NCI-H1930 (cell line): Measurements from ENCODE around the gene DMTF1.
"Not testable (repeated sequence)": the region's sequence is repeated elsewhere in the genome, so short reads cannot be mapped to it uniquely, and the experiment has no call there.

Experiments
- DNase-seq, 2 experiments: peaks; one replicate each; lab custom pipeline; 2025; lab: John Stamatoyannopoulos, UW

The DMTF1 gene

GRCh38 chr7:87152112-87152896 is at the start of gene DMTF1:
Gene DMTF1, plus strand, starts transcription at chr7:87152453. Its CDS starts 12,489 bp downstream, at chr7:87164942.
- peak; percentile 94 to 97 for DNase-seq

DNA sequence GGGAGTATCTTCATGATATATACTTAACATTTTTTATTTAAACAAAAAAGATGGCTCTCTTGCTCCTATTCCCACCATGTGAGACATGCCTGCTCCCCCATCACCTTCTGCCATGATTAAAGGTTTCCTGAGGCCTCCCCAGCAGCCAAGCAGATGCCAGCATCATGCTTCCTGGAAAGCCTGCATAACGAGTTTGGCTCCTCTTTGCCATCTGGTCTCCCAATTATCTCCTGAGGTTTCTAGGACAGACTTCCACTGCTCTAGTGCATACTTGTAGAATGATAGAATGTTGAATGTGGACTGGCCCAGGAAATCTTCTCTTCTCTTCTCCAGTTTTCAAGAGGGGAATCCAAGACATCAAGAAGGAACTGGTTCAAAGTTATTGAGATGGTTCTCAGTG is 46.9 kb upstream of the DMTF1 start:
- DNase-seq, result no peak

GRCh38 chr7:87106974-87107612 is 45.2 kb upstream of the DMTF1 start:
- no peak for DNase-seq

- DNase-seq, result no peak
These were observed 44.1 kb upstream of the DMTF1 start for GRCh38 chr7:87107949-87108776.

DNA sequence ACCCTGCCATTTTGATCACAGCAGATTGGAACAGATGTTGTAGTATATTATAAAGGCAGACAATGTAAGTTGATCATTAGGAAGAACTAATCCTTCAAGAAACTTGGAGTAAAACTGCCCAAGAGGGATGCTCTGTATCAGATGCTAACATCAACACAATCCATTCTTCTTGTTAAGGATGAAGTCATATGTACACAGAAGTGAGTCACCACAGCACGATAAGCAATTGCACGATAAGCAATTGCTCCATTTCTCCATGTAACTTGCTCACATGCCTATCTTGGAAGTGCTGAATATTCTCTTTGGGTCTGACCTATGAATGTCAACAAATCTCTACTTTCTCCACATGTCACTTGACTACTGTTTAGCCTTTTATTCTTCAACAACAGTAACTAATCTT is 41.5 kb upstream of the DMTF1 start:
- DNase-seq, result no peak

GRCh38 chr7:87111877-87112276 is 40.4 kb upstream of the DMTF1 start:
- DNase-seq, result no peak

DNA sequence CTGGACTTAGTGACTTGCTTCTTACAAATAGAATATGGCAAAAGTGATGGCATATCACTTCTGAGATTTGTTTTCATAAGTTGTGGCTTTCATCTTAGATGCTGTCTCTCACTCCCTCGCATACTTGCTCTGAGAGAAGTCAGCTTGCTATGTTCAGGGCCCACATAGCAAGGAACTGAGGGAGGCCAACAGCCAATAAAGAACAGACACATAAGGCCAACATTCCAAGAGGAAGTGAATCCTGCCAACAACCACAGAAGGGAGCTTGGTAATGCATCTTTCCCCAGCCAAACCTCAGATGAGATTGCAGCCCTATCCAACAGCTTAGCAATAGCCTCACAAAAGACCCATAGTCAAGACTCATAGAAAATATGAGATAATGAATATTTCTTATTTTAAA is 39.2 kb upstream of the DMTF1 start:
- DNase-seq, result no peak

DNA sequence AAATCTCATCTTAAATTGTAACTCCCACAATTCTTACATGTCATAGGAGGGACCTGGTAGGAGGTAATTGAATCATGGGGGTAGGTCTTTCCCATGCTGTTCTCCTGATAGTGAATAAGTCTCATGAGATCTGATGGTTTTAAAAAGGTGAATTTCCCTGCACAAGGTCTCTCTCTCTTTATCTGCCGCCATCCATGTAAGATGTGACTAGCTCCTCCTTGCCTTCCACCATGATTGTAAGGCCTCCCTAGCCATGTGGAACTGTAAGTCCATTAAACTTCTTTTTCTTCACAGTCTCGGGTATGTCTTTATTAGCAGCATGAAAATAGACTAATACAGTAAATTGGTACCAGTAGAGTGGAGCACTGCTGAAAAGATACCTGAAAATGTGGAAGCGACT is 38.3 kb upstream of the DMTF1 start:
- DNase-seq, result not testable (repeated sequence)

- not testable (repeated sequence) for DNase-seq
These were observed 36.5 kb upstream of the DMTF1 start for GRCh38 chr7:87115772-87116171.

GRCh38 chr7:87116315-87116714 is 35.9 kb upstream of the DMTF1 start:
- no peak for DNase-seq

- no peak for DNase-seq
These were observed 32.7 kb upstream of the DMTF1 start for GRCh38 chr7:87119581-87119980.

DNA sequence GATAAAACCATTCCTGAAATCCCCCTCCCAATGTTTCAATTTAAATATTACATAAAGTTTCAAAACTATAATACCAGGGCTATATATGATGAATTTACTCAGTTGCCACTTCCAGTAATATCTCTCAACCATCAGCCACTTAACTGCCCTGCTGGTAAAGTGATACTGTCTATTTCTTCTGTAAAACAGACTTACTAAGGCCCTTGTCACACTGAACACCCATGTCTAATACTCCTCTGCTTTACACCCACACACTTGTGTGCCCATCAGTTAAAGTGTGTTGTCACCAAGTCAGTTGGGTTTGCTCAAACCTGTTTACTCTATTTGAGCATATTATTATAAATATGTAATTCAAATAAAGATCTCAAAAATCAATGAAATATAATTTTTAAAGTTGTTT is 29.1 kb upstream of the DMTF1 start:
- DNase-seq, result no peak

DNA sequence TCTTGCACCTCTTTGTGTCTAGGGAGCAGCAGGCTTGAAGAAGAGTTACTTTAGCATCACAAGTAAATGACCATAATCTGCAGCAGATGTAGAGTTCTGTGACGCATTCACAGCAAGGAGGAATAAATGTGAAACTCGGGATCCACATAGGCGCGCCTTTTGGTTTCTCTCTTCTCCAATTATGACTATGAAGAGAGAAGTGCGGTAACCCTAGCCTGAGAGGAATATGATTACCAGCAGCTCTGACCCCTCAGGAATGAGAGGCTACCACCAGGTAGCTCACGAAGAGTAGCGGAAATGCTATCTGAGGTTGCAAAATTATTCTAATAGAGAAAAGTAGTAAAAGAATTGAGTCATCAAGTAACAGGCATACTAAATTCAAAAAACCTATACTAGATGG is 25.2 kb upstream of the DMTF1 start:
- no peak for DNase-seq

GRCh38 chr7:87128861-87129267 is 23.4 kb upstream of the DMTF1 start:
- no peak for DNase-seq

- DNase-seq, result no peak
These were observed 22.9 kb upstream of the DMTF1 start for GRCh38 chr7:87129332-87129731.

DNA sequence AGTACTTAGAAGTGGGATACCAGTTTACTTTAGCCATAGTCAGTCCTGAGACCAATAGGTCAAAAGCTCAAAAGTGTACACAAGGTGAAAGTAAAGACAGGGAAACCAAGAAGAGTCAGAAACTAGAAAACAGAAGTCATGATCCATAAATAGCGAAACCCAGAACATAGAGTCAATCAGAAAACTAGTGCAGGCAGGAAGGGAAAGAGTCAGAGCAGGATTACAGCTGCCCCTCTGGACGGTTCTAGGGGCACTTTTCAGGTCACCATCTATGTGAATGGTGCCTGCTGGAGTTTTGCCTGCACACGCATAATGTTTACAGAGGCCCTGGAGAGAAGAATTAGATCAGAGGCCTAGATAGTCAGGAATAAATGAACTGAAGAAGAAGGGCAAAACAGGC is 22.4 kb upstream of the DMTF1 start:
- no peak for DNase-seq

DNA sequence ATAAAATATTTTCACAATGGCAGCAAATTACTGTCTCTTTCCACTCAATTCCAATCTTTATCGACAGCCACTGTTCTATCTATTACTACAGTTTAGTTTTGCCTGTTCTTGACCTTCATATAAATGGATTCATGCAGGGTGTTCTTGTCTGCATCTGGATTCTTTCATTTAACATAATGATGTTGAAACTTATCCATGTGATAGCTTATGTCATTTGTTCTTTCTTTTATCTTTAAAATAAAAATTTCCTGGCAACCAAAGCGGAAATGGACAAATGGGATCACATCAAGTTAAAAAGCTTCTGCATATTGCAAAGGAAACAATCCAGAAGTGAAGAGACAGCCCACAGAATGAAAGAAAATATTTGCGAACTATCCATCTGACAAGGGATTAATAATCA is 20.5 kb upstream of the DMTF1 start:
- DNase-seq, result no peak

DNA sequence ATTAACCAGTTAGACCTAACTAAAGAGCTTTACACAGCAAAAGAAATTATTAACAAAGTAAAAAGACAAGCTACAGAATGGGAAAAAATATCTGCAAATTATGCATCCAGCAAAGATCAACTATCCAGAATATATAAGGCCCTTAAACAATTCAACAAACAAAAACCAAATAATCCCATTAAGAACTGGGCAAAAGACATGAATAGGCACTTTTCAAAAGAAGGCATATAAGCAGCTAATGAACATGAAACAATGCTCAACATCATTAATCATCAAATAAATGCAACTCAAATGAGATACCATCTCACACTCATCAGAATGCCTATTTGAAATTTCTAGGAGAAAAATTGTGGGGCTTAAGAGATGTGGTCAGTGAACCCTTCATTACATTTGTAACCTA is 15.0 kb upstream of the DMTF1 start:
- no peak for DNase-seq

GRCh38 chr7:87139514-87139913 is 12.7 kb upstream of the DMTF1 start:
- DNase-seq, result no peak

GRCh38 chr7:87140271-87140748 is 11.9 kb upstream of the DMTF1 start:
- DNase-seq, result no peak

GRCh38 chr7:87144173-87144657 is 8.0 kb upstream of the DMTF1 start:
- DNase-seq, result no peak

GRCh38 chr7:87146740-87147386 is 5.4 kb upstream of the DMTF1 start:
- DNase-seq, result no peak
